Loucy (cell line): ENCODE results near the gene KIAA1328.

Source experiments
- H2AFZ ChIP-seq: fragments of 200-600 bp; sonication (generic); 2 replicates; pipeline ENCODE4 v1.6.0; 2016; ENCODE audit warnings: antibody characterized with exemption, mild to moderate bottlenecking, low read length, moderate library complexity
- H3F3A ChIP-seq: fragments of 200-600 bp; 2 replicates; pipeline ENCODE4 v1.6.0; 2016; ENCODE audit warnings: antibody characterized with exemption, low read depth, mild to moderate bottlenecking
- H3K27me3 ChIP-seq: fragments of 200-600 bp; sonication (generic); 2 replicates; pipeline ENCODE4 v1.6.1; 2014; ENCODE audit warnings: low read length, mild to moderate bottlenecking; ENCODE audit not compliant: insufficient read depth, poor library complexity, severe bottlenecking
- H3K36me3 ChIP-seq: fragments of 200-600 bp; sonication (generic); 2 replicates; pipeline ENCODE4 v1.6.1; 2016; ENCODE audit warnings: low read length; ENCODE audit not compliant: insufficient read depth
- H3K4me1 ChIP-seq: fragments of 200-600 bp; sonication (generic); 2 replicates; pipeline ENCODE4 v1.5.1; 2014; ENCODE audit warnings: low read length, mild to moderate bottlenecking; ENCODE audit not compliant: insufficient read depth, poor library complexity, severe bottlenecking
- H3K4me2 ChIP-seq: fragments of 200-600 bp; sonication (generic); 2 replicates; pipeline ENCODE4 v1.6.0; 2014; ENCODE audit warnings: antibody characterized with exemption, low read length, low read depth, mild to moderate bottlenecking; ENCODE audit not compliant: poor library complexity, severe bottlenecking
- H3K4me3 ChIP-seq: fragments of 200-600 bp; sonication (generic); 2 replicates; pipeline ENCODE4 v1.5.1; 2014; ENCODE audit warnings: low read length, mild to moderate bottlenecking, mixed read lengths; ENCODE audit not compliant: poor library complexity, severe bottlenecking
- H3K79me2 ChIP-seq: fragments of 200-600 bp; sonication (generic); 2 replicates; pipeline ENCODE4 v1.6.1; 2014; ENCODE audit warnings: low read length; ENCODE audit not compliant: insufficient read depth
- H3K9ac ChIP-seq: fragments of 200-600 bp; sonication (generic); 2 replicates; pipeline ENCODE4 v1.6.0; 2014; ENCODE audit warnings: mild to moderate bottlenecking, low read depth, low read length, moderate library complexity; ENCODE audit not compliant: poor library complexity, severe bottlenecking
- H3K9me2 ChIP-seq: fragments of 200-600 bp; sonication (generic); replicated peaks from 2 replicates; pipeline ENCODE4 v1.6.1; 2016; ENCODE audit warnings: low read depth, low read length, mixed read lengths
- H3K9me3 ChIP-seq: fragments of 200-600 bp; sonication (generic); 2 replicates; pipeline ENCODE4 v1.6.1; 2014; ENCODE audit warnings: mild to moderate bottlenecking, antibody characterized with exemption, low read length, low read depth; ENCODE audit not compliant: insufficient read depth
- H4K20me1 ChIP-seq: fragments of 200-600 bp; sonication (generic); 2 replicates; pipeline ENCODE4 v1.6.0; 2014; ENCODE audit warnings: antibody characterized with exemption, low read length, mild to moderate bottlenecking; ENCODE audit not compliant: insufficient read depth, poor library complexity, severe bottlenecking
- CTCF ChIP-seq: fragments of 200-600 bp; sonication (generic); conservative IDR thresholded peaks from 2 replicates; pipeline ENCODE4 v1.5.1; 2014; ENCODE audit warnings: mild to moderate bottlenecking, antibody characterized with exemption, low read length
- EZH2phosphoT487 ChIP-seq: fragments of 200-600 bp; IDR thresholded peaks from 2 replicates; pipeline ENCODE4 v1.6.1; 2018; ENCODE audit warnings: antibody characterized with exemption, mild to moderate bottlenecking, moderate library complexity, borderline replicate concordance

The KIAA1328 gene

DNA sequence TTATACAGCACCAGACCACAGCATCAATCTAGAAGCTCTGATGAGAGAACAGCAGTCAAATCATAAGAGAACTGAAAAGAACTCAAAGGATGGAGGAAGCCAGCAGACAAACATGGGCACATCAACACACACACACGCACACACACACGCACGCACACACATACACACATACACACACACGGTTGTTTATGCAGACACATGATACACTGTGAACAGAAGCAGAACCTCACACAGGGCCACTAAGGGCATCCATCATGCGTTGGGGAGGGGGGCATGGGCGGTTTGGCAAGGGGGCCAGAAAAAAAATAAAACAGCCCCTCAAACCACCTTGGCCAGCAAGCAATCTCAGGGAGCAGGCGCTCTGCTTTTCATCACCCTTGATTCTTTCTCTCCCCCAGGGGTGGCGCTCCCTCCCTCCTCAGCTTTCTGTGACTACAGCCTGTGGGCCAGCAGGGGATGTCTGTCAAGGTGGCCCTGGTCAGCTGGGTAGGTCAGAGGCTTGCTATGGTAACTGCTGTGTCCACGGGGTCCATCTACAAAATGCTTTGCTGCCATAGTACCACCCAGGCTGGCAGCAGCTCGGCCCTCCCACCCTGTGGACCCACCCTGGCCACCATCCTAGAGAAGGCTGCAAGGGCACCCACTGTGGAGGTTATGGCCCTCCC is 418.7 kb downstream of the KIAA1328 start:
- no peak for TF ChIP-seq EZH2phosphoT487
- no peak for TF ChIP-seq CTCF

DNA sequence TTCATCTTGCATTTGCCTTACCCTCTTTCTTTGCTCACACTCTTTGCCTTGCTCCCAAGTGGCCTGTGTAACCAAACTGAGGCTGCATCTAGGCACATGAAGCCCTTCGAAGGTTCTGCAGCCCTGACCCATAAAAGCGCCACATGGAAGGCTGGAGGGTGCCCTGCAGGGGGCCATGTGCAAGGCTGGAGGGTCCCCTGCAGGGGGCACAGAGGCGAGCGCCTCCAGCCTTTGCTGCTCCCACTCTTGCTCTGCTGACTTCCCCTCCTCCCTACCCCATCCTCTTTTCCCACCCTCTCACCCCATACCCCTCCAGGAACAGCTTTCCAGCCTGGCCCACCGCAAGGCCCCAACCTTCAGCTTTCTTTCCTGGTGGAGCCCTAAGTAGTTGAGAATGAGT is 419.4 kb downstream of the KIAA1328 start:
- Histone ChIP-seq H3K9me2 (no peaks in the 10 kb centered on the region), H3K36me3 (no peaks in the 10 kb centered on the region), H4K20me1 (no peaks in the 10 kb centered on the region), H3K79me2 (no peaks in the 10 kb centered on the region), H3K9me3 (no peaks in the 10 kb centered on the region), H3K4me1 (no peaks in the 10 kb centered on the region), H3K9ac (no peak overlapping the region), H3K27me3 (no peaks in the 10 kb centered on the region), H3K4me3 (no peak overlapping the region), H3F3A (no peaks in the 10 kb centered on the region), H3K4me2 (no peak overlapping the region), H2AFZ (no peak overlapping the region)
- TF ChIP-seq CTCF (no peak), EZH2phosphoT487 (no peak)

More for the DNA sequence above, 418.7 kb downstream of the KIAA1328 start:
- no peaks in the 10 kb centered on the region for H3K4me1 ChIP-seq
- no peak overlapping the region for H2AFZ ChIP-seq
- H3K9me2 ChIP-seq = no peaks in the 10 kb centered on the region
- no peaks in the 10 kb centered on the region for H4K20me1 ChIP-seq
- H3K79me2 ChIP-seq = no peaks in the 10 kb centered on the region
- no peak overlapping the region for H3K9ac ChIP-seq
- no peak overlapping the region for H3K4me3 ChIP-seq
- no peaks in the 10 kb centered on the region for H3K9me3 ChIP-seq
- no peak overlapping the region for H3K4me2 ChIP-seq
- no peaks in the 10 kb centered on the region for H3K27me3 ChIP-seq
- no peaks in the 10 kb centered on the region for H3K36me3 ChIP-seq
- H3F3A ChIP-seq = no peaks in the 10 kb centered on the region

DNA sequence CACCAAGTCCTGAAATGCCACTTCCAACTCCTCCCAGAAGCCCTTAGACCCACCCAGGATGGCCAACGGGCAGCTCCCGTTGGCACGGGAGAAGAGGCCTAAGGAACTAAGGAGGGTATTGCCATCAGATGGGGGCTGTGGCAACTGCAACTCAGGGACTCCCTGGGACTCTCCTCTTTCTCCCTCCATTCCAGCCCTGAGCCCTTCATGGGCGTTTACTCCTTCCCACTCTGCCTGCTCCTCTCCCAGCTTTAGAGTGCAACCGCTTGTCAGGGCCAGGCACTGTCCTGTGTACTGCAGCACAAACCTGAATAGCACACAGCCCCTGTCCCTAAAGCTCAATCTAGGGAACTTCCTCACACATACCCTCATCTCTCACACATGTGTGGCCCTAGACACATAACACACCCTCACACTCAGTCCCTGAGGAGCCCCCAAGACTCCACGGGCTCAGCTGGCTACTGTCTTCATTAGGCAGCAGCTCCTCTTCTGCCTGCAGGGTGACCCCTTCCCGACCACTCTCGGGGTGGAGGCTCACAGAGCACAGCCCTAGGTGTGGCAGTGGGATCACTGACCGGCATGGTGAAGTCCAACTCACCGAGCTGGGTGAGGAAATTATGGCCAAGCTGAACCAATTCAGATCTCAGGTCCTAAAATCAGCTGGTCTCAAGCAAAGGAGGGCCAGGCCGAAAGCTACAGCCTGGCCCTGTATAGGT is 420.4 kb downstream of the KIAA1328 start:
- H4K20me1 ChIP-seq = no peaks in the 10 kb centered on the region
- no peaks in the 10 kb centered on the region for H3K4me1 ChIP-seq
- no peak overlapping the region for H3K9ac ChIP-seq
- no peaks in the 10 kb centered on the region for H3K9me2 ChIP-seq
- H2AFZ ChIP-seq = no peak overlapping the region
- H3K36me3 ChIP-seq = no peaks in the 10 kb centered on the region
- no peaks in the 10 kb centered on the region for H3F3A ChIP-seq
- no peak overlapping the region for H3K4me3 ChIP-seq
- no peaks in the 10 kb centered on the region for H3K27me3 ChIP-seq
- TF ChIP-seq EZH2phosphoT487 = no peak
- TF ChIP-seq CTCF = no peak
- no peak overlapping the region for H3K4me2 ChIP-seq
- no peaks in the 10 kb centered on the region for H3K79me2 ChIP-seq
- H3K9me3 ChIP-seq = no peaks in the 10 kb centered on the region
